ACC112 (cell line): ENCODE measurements around the gene HMG20A.

Experiments
- H2AFZ ChIP-seq: fragments of 200-600 bp; sonication (generic); one replicate; pipeline ENCODE4 v1.6.0; 2017; ENCODE audit warnings: antibody characterized with exemption, low read length; ENCODE audit not compliant: unreplicated experiment
- H3K27ac ChIP-seq: fragments of 200-600 bp; sonication (generic); 2 replicates; pipeline ENCODE4 v1.5.1; 2014; ENCODE audit warnings: low read depth, mild to moderate bottlenecking, antibody characterized with exemption, low read length, moderate library complexity
- H3K27me3 ChIP-seq: fragments of 200-600 bp; sonication (generic); 2 replicates; pipeline ENCODE4 v1.6.1; 2014; ENCODE audit warnings: mild to moderate bottlenecking, antibody characterized with exemption, low read length, moderate library complexity, mixed read lengths; ENCODE audit not compliant: insufficient read depth
- H3K36me3 ChIP-seq: fragments of 200-600 bp; sonication (generic); 2 replicates; pipeline ENCODE4 v1.6.1; 2016; ENCODE audit warnings: mild to moderate bottlenecking, antibody characterized with exemption, low read length, moderate library complexity, mixed read lengths; ENCODE audit not compliant: insufficient read depth
- H3K4me1 ChIP-seq: fragments of 200-600 bp; sonication (generic); one replicate; pipeline ENCODE4 v1.6.1; 2016; ENCODE audit warnings: low read length, mixed read lengths; ENCODE audit not compliant: insufficient read depth, unreplicated experiment, control insufficient read depth
- H3K4me3 ChIP-seq: fragments of 200-600 bp; sonication (generic); 2 replicates; pipeline ENCODE4 v1.5.1; 2014; ENCODE audit warnings: mild to moderate bottlenecking, low read depth, low read length
- H3K79me2 ChIP-seq: fragments of 200-600 bp; sonication (generic); one replicate; pipeline ENCODE4 v1.6.0; 2016; ENCODE audit warnings: low read length; ENCODE audit not compliant: control insufficient read depth, unreplicated experiment, insufficient read depth

Gene HMG20A

DNA sequence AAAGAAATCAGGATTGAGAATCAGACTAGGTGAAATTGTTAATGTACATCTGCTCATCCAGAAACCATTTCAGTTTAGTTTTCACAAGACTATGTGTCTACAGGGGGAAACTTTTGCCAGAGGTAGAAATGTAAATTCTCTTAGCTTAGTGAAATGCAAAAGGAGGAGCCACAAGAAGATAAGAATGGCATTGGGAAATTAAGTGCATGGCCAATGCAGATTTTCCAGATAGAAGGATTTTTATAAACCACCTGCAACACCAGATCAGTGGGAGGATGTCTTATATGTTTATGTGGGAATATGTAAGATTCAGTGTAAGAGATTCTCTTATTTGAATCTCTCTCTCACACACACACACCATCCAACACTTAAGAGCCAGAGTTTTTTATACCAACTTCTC is 67.2 kb downstream of the HMG20A start:
- Histone ChIP-seq H3K27me3 (no peaks in the 10 kb centered on the region), H3K27ac (no peak overlapping the region), H3K36me3 (peaks cover 13% of the 10 kb centered on the region; the same call in 1 of the 2 replicates), H3K4me3 (no peak overlapping the region), H3K4me1 (peaks cover 17% of the 10 kb centered on the region), H2AFZ (no peak overlapping the region), H3K79me2 (no peaks in the 10 kb centered on the region)

DNA sequence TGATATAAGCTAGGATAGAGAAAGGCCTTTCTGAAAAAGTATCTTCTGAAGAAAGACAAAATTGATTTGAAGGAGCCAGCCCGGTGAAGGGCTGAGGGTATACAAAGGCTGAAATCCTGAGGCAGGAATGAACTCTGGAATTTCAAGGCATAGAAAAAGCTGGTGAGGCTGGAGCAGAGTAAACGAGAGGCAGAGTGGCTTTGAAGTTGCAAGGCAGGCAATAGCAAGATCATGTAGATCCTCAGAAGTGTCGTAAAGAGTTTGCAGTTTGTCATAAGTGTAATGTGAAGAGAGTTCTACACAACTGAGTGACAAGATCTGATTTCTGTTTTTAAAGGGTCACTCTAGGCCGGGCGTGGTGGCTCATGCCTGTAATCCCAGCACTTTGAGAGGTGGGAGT is 69.0 kb downstream of the HMG20A start:
- H3K36me3 ChIP-seq = 0 out of 2 replicates have a peak, but pooled peaks cover 6% of the 10 kb centered on the region
- no peak overlapping the region for H3K4me3 ChIP-seq
- H3K27ac ChIP-seq = no peak overlapping the region
- H3K4me1 ChIP-seq = peaks cover 16% of the 10 kb centered on the region
- no peak overlapping the region for H2AFZ ChIP-seq
- no peaks in the 10 kb centered on the region for H3K27me3 ChIP-seq
- H3K79me2 ChIP-seq = no peaks in the 10 kb centered on the region

- Histone ChIP-seq H3K27me3 (no peaks in the 10 kb centered on the region), H3K27ac (no peak overlapping the region), H3K4me3 (no peak overlapping the region), H3K79me2 (no peaks in the 10 kb centered on the region), H3K36me3 (no peaks in the 10 kb centered on the region), H2AFZ (no peak overlapping the region), H3K4me1 (peaks cover 40% of the 10 kb centered on the region)
Observed at GRCh38 chr15:77493324-77493907, 72.7 kb downstream of the HMG20A start.

- no peaks in the 10 kb centered on the region for H3K27me3 ChIP-seq
- H3K27ac ChIP-seq = no peak overlapping the region
- H3K79me2 ChIP-seq = no peaks in the 10 kb centered on the region
- no peak overlapping the region for H3K4me3 ChIP-seq
- peaks cover 40% of the 10 kb centered on the region for H3K4me1 ChIP-seq
- H2AFZ ChIP-seq = no peak overlapping the region
- H3K36me3 ChIP-seq = no peaks in the 10 kb centered on the region
Observed at GRCh38 chr15:77494073-77494867, 73.6 kb downstream of the HMG20A start.

- H3K27ac ChIP-seq = no peak overlapping the region
- peaks cover 40% of the 10 kb centered on the region for H3K4me1 ChIP-seq
- no peaks in the 10 kb centered on the region for H3K79me2 ChIP-seq
- H2AFZ ChIP-seq = no peak overlapping the region
- H3K27me3 ChIP-seq = no peaks in the 10 kb centered on the region
- no peaks in the 10 kb centered on the region for H3K36me3 ChIP-seq
- H3K4me3 ChIP-seq = no peak overlapping the region
Observed at GRCh38 chr15:77494964-77495363, 74.3 kb downstream of the HMG20A start.

DNA sequence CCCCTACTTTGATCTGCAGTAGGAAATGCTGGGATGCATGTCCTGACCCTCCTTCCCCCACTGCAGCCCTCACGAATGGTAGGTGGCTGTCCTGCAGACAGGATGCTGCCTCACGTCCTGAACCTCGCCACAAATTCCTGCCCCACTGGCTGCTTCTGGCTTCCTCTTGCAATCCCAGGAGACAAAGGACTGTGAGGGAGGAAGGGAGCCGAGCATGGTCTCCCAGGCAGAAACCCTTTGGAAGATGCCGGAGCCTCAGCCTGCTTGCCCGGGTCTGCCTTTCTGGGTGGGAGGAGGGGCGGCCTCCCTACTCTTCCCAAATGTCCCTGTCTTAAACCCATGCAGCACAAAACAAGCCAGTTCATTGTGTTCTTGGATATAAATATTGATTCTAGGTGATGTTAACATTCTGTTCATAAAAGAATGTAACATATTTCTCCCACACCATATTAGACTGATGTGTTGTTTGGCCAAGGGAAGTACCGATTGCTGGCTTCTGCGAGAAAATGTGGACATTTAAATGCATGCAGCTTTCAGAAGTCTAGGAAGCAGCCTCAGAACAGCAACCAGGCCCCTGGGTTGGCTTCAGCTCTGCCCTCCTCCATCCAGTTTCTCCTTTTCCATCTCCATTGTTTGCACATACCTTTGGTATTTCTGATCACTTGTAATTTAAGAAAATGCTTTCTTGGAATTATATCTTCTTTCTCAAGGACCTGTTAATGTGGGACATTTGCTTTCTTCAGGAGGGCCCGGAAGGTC is 75.3 kb downstream of the HMG20A start:
- no peaks in the 10 kb centered on the region for H3K27me3 ChIP-seq
- H3K36me3 ChIP-seq = no peaks in the 10 kb centered on the region
- H3K4me1 ChIP-seq = peaks cover 43% of the 10 kb centered on the region
- H2AFZ ChIP-seq = peak overlapping the region; percentile 7
- no peaks in the 10 kb centered on the region for H3K79me2 ChIP-seq
- peak overlapping the region; percentile 79 for H3K27ac ChIP-seq
- peak overlapping the region; percentile 35 for H3K4me3 ChIP-seq

GRCh38 chr15:77496715-77497109 is 76.0 kb downstream of the HMG20A start:
- H3K4me1 ChIP-seq = peaks cover 49% of the 10 kb centered on the region
- H3K79me2 ChIP-seq = no peaks in the 10 kb centered on the region
- H3K27me3 ChIP-seq = no peaks in the 10 kb centered on the region
- H3K4me3 ChIP-seq = peak overlapping the region; percentile 37
- H2AFZ ChIP-seq = peak overlapping the region; percentile 91
- peak overlapping the region; percentile 79 for H3K27ac ChIP-seq
- no peaks in the 10 kb centered on the region for H3K36me3 ChIP-seq

GRCh38 chr15:77497110-77497737 is 76.5 kb downstream of the HMG20A start:
- Histone ChIP-seq H3K27ac (peak overlapping the region; percentile 37), H2AFZ (peak overlapping the region; percentile 91)

DNA sequence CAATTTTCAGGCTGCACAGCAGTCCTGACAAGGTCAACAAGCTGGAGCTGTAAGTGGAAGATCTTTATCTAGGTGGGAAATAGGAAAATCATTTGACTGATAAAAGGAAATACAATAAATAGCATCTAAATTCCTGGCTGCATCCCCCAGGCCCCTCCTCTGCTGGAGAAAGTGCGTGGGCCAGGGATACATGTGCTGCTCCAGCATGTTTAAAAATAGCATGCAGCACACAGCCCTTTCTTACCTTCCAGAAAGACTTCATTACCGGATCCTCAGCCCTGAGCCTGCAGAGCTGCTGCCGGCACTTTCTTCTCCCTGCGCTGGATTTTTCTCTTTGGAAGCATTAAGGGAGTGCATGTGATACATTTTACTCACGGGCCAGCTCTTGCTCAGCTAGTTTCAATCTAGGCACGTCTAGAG is 77.3 kb downstream of the HMG20A start:
- H2AFZ ChIP-seq = no peak overlapping the region
- no peak overlapping the region for H3K4me3 ChIP-seq
- no peaks in the 10 kb centered on the region for H3K79me2 ChIP-seq
- no peaks in the 10 kb centered on the region for H3K27me3 ChIP-seq
- no peak overlapping the region for H3K27ac ChIP-seq
- no peaks in the 10 kb centered on the region for H3K36me3 ChIP-seq
- peaks cover 49% of the 10 kb centered on the region for H3K4me1 ChIP-seq

More at GRCh38 chr15:77497110-77497737, 76.5 kb downstream of the HMG20A start:
- no peaks in the 10 kb centered on the region for H3K27me3 ChIP-seq
- no peaks in the 10 kb centered on the region for H3K79me2 ChIP-seq
- no peaks in the 10 kb centered on the region for H3K36me3 ChIP-seq
- H3K4me3 ChIP-seq = peak overlapping the region; percentile 37
- peaks cover 49% of the 10 kb centered on the region for H3K4me1 ChIP-seq

DNA sequence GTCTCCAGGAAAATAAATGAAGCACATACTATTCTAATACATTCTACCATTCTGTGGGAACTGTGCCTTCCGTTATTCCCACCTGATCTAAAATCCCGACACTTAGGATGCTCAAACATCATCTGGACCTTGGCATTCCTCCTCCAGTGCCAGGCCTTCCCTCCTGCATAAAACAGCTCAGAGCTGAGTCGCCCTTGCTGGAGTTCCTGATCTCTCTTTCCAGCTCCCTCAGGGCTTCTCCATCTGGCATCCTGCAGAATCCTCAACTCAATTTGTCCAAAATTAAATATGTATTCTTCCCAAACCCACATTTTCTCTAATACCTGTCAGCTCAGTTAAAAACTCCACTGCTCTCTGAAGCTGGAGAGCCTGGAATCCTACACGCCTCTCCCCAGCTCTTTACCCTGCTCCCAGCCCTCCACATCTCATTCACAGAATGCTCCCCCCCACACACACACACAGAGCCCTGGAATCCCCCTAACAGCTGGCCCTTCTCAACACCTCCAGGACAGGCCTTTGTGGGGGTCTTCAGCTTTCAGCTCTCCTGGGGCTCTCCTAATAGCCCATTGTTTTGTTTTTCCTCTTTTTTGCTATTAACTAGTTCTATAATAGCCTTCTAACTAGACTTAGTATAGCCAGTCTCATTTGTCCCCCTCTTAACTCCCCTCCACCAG is 78.5 kb downstream of the HMG20A start:
- H3K27ac ChIP-seq = no peak overlapping the region
- H3K79me2 ChIP-seq = no peaks in the 10 kb centered on the region
- H3K36me3 ChIP-seq = no peaks in the 10 kb centered on the region
- peaks cover 39% of the 10 kb centered on the region for H3K4me1 ChIP-seq
- H3K27me3 ChIP-seq = no peaks in the 10 kb centered on the region
- no peak overlapping the region for H3K4me3 ChIP-seq
- no peak overlapping the region for H2AFZ ChIP-seq
